GM23338 (cell line): Measurements from ENCODE around the gene ITGAV. TPM values are rescaled to one million over a fixed set of nuclear protein-coding genes. Genes with fewer than 3 reads are reported as not detected.

Experiments used
- ATAC-seq: fragments of 200-7000 bp; cut with Tn5 transposase; 3 replicates; pipeline ENCODE4 v1.9.1; 2020
- DNase-seq: peaks from one replicate; pipeline ENCODE4 v3.0.0-alpha.2; 2015; ENCODE audit warnings: low spot score
- H2AFZ ChIP-seq: fragments of 200-600 bp; sonication (generic); 2 replicates; pipeline ENCODE4 v1.8.0; 2016; ENCODE audit warnings: antibody characterized with exemption, mild to moderate bottlenecking, moderate library complexity
- H3F3A ChIP-seq: fragments of 200-600 bp; sonication (generic); replicated peaks from 2 replicates; pipeline ENCODE4 v1.8.0; 2017; ENCODE audit warnings: antibody characterized with exemption, mixed run types, low read depth
- H3K27ac ChIP-seq: fragments of 200-600 bp; sonication (generic); 2 replicates; pipeline ENCODE4 v1.6.1; 2016; ENCODE audit warnings: low read depth
- H3K27me3 ChIP-seq: fragments of 200-600 bp; sonication (generic); 2 replicates; pipeline ENCODE4 v1.8.0; 2016; ENCODE audit warnings: mild to moderate bottlenecking, mixed run types, moderate library complexity; ENCODE audit not compliant: insufficient read depth
- H3K36me3 ChIP-seq: fragments of 200-600 bp; sonication (generic); 2 replicates; pipeline ENCODE4 v1.8.0; 2016; ENCODE audit warnings: mild to moderate bottlenecking; ENCODE audit not compliant: insufficient read depth
- H3K4me1 ChIP-seq: fragments of 200-600 bp; sonication (generic); 2 replicates; pipeline ENCODE4 v1.8.0; 2016; ENCODE audit warnings: mild to moderate bottlenecking, moderate library complexity; ENCODE audit not compliant: insufficient read depth
- H3K4me2 ChIP-seq: fragments of 200-600 bp; sonication (generic); 2 replicates; pipeline ENCODE4 v1.7.1; 2017; ENCODE audit warnings: mixed run types
- H3K4me3 ChIP-seq: fragments of 200-600 bp; sonication (generic); 2 replicates; pipeline ENCODE4 v1.6.1; 2016; ENCODE audit warnings: mixed run types
- H3K79me2 ChIP-seq: fragments of 200-600 bp; sonication (generic); replicated peaks from 2 replicates; pipeline ENCODE4 v1.8.0; 2017; ENCODE audit warnings: mild to moderate bottlenecking; ENCODE audit not compliant: insufficient read depth
- H3K9me2 ChIP-seq: fragments of 200-600 bp; sonication (generic); 2 replicates; pipeline ENCODE4 v1.8.0; 2017; ENCODE audit not compliant: insufficient read depth
- H4K20me1 ChIP-seq: fragments of 200-600 bp; sonication (generic); replicated peaks from 2 replicates; pipeline ENCODE4 v1.8.0; 2017; ENCODE audit warnings: mild to moderate bottlenecking; ENCODE audit not compliant: insufficient read depth
- H3K27ac Mint-ChIP-seq: 2 replicates; pipeline ENCODE4 v1.8.0; 2020; ENCODE audit warnings: inconsistent platforms, mild to moderate bottlenecking, moderate library complexity, mixed read lengths
- H3K27me3 Mint-ChIP-seq: 3 replicates; pipeline ENCODE4 v1.8.0; 2022; ENCODE audit warnings: low read depth, mild to moderate bottlenecking, moderate library complexity, mixed read lengths, inconsistent platforms; ENCODE audit not compliant: insufficient read depth, poor library complexity
- H3K36me3 Mint-ChIP-seq: 3 replicates; pipeline ENCODE4 v1.8.0; 2021; ENCODE audit warnings: low read depth, mild to moderate bottlenecking, inconsistent platforms, moderate library complexity, mixed read lengths
- H3K4me1 Mint-ChIP-seq: 3 replicates; pipeline ENCODE4 v1.8.0; 2020; ENCODE audit warnings: mild to moderate bottlenecking, inconsistent platforms, mixed read lengths
- H3K4me3 Mint-ChIP-seq: 3 replicates; pipeline ENCODE4 v1.8.0; 2021; ENCODE audit warnings: moderate library complexity, mild to moderate bottlenecking, inconsistent platforms, mixed read lengths
- H3K9me3 Mint-ChIP-seq: 3 replicates; pipeline ENCODE4 v1.8.0; 2020; ENCODE audit warnings: moderate library complexity, mild to moderate bottlenecking, inconsistent platforms, mixed read lengths
- CREB1 ChIP-seq: fragments of 250-450 bp; sonication (Bioruptor Pico); IDR thresholded peaks from 2 replicates; pipeline ENCODE4 v1.5.0; 2020; ENCODE audit warnings: low read depth, mild to moderate bottlenecking, moderate library complexity
- EZH2 ChIP-seq: fragments of 200-600 bp; sonication (generic); IDR thresholded peaks from one replicate; pipeline ENCODE4 v1.8.0; 2017; ENCODE audit warnings: antibody characterized with exemption, mild to moderate bottlenecking, low read depth; ENCODE audit not compliant: unreplicated experiment
- EZH2phosphoT487 ChIP-seq: fragments of 200-600 bp; sonication (generic); IDR thresholded peaks from one replicate; pipeline ENCODE4 v1.8.1; 2018; ENCODE audit warnings: antibody characterized with exemption; ENCODE audit not compliant: unreplicated experiment
- JUNB ChIP-seq: IDR thresholded peaks from one replicate; pipeline ENCODE4 v1.6.1; 2016; ENCODE audit warnings: antibody characterized with exemption; ENCODE audit not compliant: unreplicated experiment
- NANOG ChIP-seq: IDR thresholded peaks from 2 replicates; pipeline ENCODE4 v1.6.1; 2016; ENCODE audit warnings: antibody characterized with exemption, borderline replicate concordance
- POLR2AphosphoS5 ChIP-seq: IDR thresholded peaks from 2 replicates; pipeline ENCODE4 v1.6.1; 2016; ENCODE audit warnings: antibody characterized with exemption, low read depth
- STAT1 ChIP-seq: IDR thresholded peaks from one replicate; pipeline ENCODE4 v1.6.1; 2016; ENCODE audit warnings: antibody characterized with exemption; ENCODE audit not compliant: unreplicated experiment
- ZNF114 ChIP-seq: fragments of 250-450 bp; sonication (Bioruptor Pico); IDR thresholded peaks from 2 replicates; pipeline ENCODE4 v1.5.0; 2020; ENCODE audit warnings: mild to moderate bottlenecking, moderate library complexity
- ZNF331 ChIP-seq: fragments of 250-450 bp; sonication (Bioruptor Pico); IDR thresholded peaks from 2 replicates; pipeline ENCODE4 v1.5.0; 2020; ENCODE audit warnings: low read depth, mild to moderate bottlenecking, moderate library complexity
- polyA plus RNA-seq: library from polyadenylated mRNA; unstranded; fragments of >200 nt; fragmentation: Nextera tagmentation; extraction: Ambion mirVana; gene quantifications from 2 replicates; pipeline ENCODE4 v1.2.1, GENCODE V29; 2016
- total RNA-seq: library from RNA; depleted of rRNA; stranded (reverse); fragments of >200 nt; shearing (Covaris generic); gene quantifications from 2 replicates; pipeline ENCODE4 v1.2.3, GENCODE V29; 2014
- TF ChIP-seq, protein P1 (sequence below): IDR thresholded peaks from 2 replicates; pipeline ENCODE4 v1.6.1; 2016; ENCODE audit warnings: antibody characterized with exemption
- TF ChIP-seq, protein P2 (sequence below), 2 experiments: fragments of 200-600 bp in 1 of 2; sonication (generic) in 1 of 2; conservative IDR thresholded peaks; 2 replicates each; pipeline versions ENCODE4 v1.5.1 to v1.6.1; 2016 to 2017; ENCODE audit warnings: antibody characterized with exemption in 2 of 2, low read depth in 2 of 2, mild to moderate bottlenecking in 2 of 2, moderate library complexity in 1 of 2
- TF ChIP-seq, protein P3 (sequence below): fragments of 250-450 bp; sonication (Bioruptor Pico); IDR thresholded peaks from 2 replicates; pipeline ENCODE4 v1.5.0; 2020; ENCODE audit warnings: mild to moderate bottlenecking, moderate library complexity
- TF ChIP-seq, protein P4 (sequence below): IDR thresholded peaks from one replicate; pipeline ENCODE4 v1.6.1; 2018; ENCODE audit warnings: antibody characterized with exemption; ENCODE audit not compliant: unreplicated experiment

ITGAV gene
- total and polyA plus RNA-seq, 2 experiments from 2014 or later, result 9.1 to 56.5 TPM

DNA sequence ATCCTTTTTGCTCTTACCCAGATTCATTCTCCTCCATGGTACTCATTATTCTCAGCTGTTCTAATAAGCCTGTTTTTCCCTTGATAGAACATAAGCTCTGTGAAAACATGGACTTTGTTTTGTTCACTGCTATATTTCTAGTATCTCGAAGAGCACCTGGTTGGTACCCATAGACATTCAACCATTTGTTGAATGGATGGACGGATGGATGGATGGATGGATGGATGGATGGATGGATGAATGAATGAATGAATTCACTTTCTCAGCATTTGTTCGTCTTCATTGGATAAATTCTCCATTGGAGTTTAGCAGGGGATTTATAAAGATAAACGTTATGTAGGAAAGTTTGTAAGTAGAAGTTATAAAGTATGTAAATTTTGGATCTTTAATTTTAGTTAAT lies 106.9 kb downstream of the ITGAV start:
- Histone ChIP-seq H3F3A (no peaks in the 10 kb centered on the region), H3K79me2 (peaks cover 65% of the 10 kb centered on the region), H3K27ac (no peak overlapping the region; the same call in 1 of the 2 replicates), H3K4me2 (0 out of 2 replicates have a peak overlapping the region, but pooled peaks have one; percentile 76), H3K36me3 (no peaks in the 10 kb centered on the region), H3K9me2 (0 out of 2 replicates have a peak, but pooled peaks cover 5% of the 10 kb centered on the region), H4K20me1 (no peaks in the 10 kb centered on the region; the same call in 1 of the 2 replicates), H3K27me3 (no peaks in the 10 kb centered on the region), H2AFZ (no peak overlapping the region), H3K4me1 (peaks cover 28% of the 10 kb centered on the region), H3K4me3 (no peak overlapping the region)
- peaks cover 34% of the 10 kb centered on the region for H3K4me1 Mint-ChIP-seq
- H3K27me3 Mint-ChIP-seq, result no peaks in the 10 kb centered on the region
- ATAC-seq (no peak), DNase-seq (no peak)
- H3K4me3 Mint-ChIP-seq, result no peak overlapping the region
- no peak for TF ChIP-seq JUNB
- TF ChIP-seq, protein P1, sequence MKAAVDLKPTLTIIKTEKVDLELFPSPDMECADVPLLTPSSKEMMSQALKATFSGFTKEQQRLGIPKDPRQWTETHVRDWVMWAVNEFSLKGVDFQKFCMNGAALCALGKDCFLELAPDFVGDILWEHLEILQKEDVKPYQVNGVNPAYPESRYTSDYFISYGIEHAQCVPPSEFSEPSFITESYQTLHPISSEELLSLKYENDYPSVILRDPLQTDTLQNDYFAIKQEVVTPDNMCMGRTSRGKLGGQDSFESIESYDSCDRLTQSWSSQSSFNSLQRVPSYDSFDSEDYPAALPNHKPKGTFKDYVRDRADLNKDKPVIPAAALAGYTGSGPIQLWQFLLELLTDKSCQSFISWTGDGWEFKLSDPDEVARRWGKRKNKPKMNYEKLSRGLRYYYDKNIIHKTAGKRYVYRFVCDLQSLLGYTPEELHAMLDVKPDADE, result no peak
- no peak for TF ChIP-seq CREB1 (CRISPR knock-in tag)
- TF ChIP-seq, protein P2, sequence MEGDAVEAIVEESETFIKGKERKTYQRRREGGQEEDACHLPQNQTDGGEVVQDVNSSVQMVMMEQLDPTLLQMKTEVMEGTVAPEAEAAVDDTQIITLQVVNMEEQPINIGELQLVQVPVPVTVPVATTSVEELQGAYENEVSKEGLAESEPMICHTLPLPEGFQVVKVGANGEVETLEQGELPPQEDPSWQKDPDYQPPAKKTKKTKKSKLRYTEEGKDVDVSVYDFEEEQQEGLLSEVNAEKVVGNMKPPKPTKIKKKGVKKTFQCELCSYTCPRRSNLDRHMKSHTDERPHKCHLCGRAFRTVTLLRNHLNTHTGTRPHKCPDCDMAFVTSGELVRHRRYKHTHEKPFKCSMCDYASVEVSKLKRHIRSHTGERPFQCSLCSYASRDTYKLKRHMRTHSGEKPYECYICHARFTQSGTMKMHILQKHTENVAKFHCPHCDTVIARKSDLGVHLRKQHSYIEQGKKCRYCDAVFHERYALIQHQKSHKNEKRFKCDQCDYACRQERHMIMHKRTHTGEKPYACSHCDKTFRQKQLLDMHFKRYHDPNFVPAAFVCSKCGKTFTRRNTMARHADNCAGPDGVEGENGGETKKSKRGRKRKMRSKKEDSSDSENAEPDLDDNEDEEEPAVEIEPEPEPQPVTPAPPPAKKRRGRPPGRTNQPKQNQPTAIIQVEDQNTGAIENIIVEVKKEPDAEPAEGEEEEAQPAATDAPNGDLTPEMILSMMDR (conservative IDR thresholded peaks at IDR 0.05; ENCODE audit: low read depth in 2 of 2), result no peak
- no peak for TF ChIP-seq POLR2AphosphoS5
- TF ChIP-seq STAT1, result no peak
- no peak for TF ChIP-seq ZNF331 (CRISPR knock-in tag)
- TF ChIP-seq, protein P3, sequence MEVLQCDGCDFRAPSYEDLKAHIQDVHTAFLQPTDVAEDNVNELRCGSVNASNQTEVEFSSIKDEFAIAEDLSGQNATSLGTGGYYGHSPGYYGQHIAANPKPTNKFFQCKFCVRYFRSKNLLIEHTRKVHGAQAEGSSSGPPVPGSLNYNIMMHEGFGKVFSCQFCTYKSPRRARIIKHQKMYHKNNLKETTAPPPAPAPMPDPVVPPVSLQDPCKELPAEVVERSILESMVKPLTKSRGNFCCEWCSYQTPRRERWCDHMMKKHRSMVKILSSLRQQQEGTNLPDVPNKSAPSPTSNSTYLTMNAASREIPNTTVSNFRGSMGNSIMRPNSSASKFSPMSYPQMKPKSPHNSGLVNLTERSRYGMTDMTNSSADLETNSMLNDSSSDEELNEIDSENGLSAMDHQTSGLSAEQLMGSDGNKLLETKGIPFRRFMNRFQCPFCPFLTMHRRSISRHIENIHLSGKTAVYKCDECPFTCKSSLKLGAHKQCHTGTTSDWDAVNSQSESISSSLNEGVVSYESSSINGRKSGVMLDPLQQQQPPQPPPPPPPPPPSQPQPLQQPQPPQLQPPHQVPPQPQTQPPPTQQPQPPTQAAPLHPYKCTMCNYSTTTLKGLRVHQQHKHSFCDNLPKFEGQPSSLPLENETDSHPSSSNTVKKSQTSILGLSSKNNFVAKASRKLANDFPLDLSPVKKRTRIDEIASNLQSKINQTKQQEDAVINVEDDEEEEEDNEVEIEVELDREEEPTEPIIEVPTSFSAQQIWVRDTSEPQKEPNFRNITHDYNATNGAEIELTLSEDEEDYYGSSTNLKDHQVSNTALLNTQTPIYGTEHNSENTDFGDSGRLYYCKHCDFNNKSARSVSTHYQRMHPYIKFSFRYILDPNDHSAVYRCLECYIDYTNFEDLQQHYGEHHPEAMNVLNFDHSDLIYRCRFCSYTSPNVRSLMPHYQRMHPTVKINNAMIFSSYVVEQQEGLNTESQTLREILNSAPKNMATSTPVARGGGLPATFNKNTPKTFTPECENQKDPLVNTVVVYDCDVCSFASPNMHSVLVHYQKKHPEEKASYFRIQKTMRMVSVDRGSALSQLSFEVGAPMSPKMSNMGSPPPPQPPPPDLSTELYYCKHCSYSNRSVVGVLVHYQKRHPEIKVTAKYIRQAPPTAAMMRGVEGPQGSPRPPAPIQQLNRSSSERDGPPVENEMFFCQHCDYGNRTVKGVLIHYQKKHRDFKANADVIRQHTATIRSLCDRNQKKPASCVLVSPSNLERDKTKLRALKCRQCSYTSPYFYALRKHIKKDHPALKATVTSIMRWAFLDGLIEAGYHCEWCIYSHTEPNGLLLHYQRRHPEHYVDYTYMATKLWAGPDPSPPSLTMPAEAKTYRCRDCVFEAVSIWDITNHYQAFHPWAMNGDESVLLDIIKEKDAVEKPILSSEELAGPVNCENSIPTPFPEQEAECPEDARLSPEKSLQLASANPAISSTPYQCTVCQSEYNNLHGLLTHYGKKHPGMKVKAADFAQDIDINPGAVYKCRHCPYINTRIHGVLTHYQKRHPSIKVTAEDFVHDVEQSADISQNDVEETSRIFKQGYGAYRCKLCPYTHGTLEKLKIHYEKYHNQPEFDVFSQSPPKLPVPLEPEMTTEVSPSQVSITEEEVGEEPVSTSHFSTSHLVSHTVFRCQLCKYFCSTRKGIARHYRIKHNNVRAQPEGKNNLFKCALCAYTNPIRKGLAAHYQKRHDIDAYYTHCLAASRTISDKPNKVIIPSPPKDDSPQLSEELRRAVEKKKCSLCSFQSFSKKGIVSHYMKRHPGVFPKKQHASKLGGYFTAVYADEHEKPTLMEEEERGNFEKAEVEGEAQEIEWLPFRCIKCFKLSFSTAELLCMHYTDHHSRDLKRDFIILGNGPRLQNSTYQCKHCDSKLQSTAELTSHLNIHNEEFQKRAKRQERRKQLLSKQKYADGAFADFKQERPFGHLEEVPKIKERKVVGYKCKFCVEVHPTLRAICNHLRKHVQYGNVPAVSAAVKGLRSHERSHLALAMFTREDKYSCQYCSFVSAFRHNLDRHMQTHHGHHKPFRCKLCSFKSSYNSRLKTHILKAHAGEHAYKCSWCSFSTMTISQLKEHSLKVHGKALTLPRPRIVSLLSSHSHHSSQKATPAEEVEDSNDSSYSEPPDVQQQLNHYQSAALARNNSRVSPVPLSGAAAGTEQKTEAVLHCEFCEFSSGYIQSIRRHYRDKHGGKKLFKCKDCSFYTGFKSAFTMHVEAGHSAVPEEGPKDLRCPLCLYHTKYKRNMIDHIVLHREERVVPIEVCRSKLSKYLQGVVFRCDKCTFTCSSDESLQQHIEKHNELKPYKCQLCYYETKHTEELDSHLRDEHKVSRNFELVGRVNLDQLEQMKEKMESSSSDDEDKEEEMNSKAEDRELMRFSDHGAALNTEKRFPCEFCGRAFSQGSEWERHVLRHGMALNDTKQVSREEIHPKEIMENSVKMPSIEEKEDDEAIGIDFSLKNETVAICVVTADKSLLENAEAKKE, result no peak
- TF ChIP-seq, protein P4, sequence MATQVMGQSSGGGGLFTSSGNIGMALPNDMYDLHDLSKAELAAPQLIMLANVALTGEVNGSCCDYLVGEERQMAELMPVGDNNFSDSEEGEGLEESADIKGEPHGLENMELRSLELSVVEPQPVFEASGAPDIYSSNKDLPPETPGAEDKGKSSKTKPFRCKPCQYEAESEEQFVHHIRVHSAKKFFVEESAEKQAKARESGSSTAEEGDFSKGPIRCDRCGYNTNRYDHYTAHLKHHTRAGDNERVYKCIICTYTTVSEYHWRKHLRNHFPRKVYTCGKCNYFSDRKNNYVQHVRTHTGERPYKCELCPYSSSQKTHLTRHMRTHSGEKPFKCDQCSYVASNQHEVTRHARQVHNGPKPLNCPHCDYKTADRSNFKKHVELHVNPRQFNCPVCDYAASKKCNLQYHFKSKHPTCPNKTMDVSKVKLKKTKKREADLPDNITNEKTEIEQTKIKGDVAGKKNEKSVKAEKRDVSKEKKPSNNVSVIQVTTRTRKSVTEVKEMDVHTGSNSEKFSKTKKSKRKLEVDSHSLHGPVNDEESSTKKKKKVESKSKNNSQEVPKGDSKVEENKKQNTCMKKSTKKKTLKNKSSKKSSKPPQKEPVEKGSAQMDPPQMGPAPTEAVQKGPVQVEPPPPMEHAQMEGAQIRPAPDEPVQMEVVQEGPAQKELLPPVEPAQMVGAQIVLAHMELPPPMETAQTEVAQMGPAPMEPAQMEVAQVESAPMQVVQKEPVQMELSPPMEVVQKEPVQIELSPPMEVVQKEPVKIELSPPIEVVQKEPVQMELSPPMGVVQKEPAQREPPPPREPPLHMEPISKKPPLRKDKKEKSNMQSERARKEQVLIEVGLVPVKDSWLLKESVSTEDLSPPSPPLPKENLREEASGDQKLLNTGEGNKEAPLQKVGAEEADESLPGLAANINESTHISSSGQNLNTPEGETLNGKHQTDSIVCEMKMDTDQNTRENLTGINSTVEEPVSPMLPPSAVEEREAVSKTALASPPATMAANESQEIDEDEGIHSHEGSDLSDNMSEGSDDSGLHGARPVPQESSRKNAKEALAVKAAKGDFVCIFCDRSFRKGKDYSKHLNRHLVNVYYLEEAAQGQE, result no peak
- no peak for TF ChIP-seq NANOG
- TF ChIP-seq ZNF114 (CRISPR knock-in tag), result no peak
- no peak for TF ChIP-seq EZH2
- no peak for TF ChIP-seq EZH2phosphoT487
- no peak overlapping the region for H3K27ac Mint-ChIP-seq
- H3K9me3 Mint-ChIP-seq, result no peaks in the 10 kb centered on the region
- no peaks in the 10 kb centered on the region; the same call in 2 of the 3 replicates for H3K36me3 Mint-ChIP-seq
